Endodermal cell (in vitro differentiated cells): ENCODE data around the gene FBH1. TPM values are rescaled to one million over a fixed set of nuclear protein-coding genes. Genes with fewer than 3 reads are reported as not detected.

Experiments
- DNase-seq: peaks from one replicate; pipeline ENCODE4 v3.0.0-alpha.2; 2017
- H3K27ac ChIP-seq: 2 replicates; pipeline ENCODE4 v1.5.1; 2013; ENCODE audit warnings: mild to moderate bottlenecking, low read depth, low read length, moderate library complexity
- H3K27me3 ChIP-seq: 2 replicates; pipeline ENCODE4 v1.6.1; 2013; ENCODE audit warnings: mild to moderate bottlenecking, low read length, moderate library complexity; ENCODE audit not compliant: insufficient read depth, control insufficient read depth, poor library complexity, severe bottlenecking
- H3K36me3 ChIP-seq: 2 replicates; pipeline ENCODE4 v1.7.0; 2013; ENCODE audit warnings: mild to moderate bottlenecking, low read length, moderate library complexity; ENCODE audit not compliant: control insufficient read depth, insufficient read depth
- H3K4me1 ChIP-seq: one replicate; pipeline ENCODE4 v1.7.0; 2013; ENCODE audit warnings: low read length; ENCODE audit not compliant: control insufficient read depth, insufficient read depth
- H3K4me3 ChIP-seq: 2 replicates; pipeline ENCODE4 v1.5.1; 2013; ENCODE audit warnings: mild to moderate bottlenecking, low read length, moderate library complexity
- H3K9ac ChIP-seq: 2 replicates; pipeline ENCODE4 v1.6.1; 2013; ENCODE audit warnings: mild to moderate bottlenecking, low read length, moderate library complexity; ENCODE audit not compliant: poor library complexity, severe bottlenecking; ENCODE audit errors: extremely low read depth
- H3K9me3 ChIP-seq: 2 replicates; pipeline ENCODE4 v1.6.1; 2013; ENCODE audit warnings: mild to moderate bottlenecking, low read length, moderate library complexity; ENCODE audit not compliant: control insufficient read depth
- H3K27ac Mint-ChIP-seq: 2 replicates; pipeline ENCODE4 v1.8.0; 2020; ENCODE audit warnings: mixed read lengths
- H3K27me3 Mint-ChIP-seq: 2 replicates; pipeline ENCODE4 v1.8.0; 2021; ENCODE audit warnings: mild to moderate bottlenecking, mixed read lengths; ENCODE audit not compliant: insufficient read depth
- H3K36me3 Mint-ChIP-seq: 2 replicates; pipeline ENCODE4 v1.8.0; 2020; ENCODE audit warnings: low read depth, mixed read lengths
- H3K4me1 Mint-ChIP-seq: 2 replicates; pipeline ENCODE4 v1.8.0; 2020; ENCODE audit warnings: mixed read lengths
- H3K4me3 Mint-ChIP-seq: 2 replicates; pipeline ENCODE4 v1.8.0; 2020; ENCODE audit warnings: mild to moderate bottlenecking, moderate library complexity, mixed read lengths
- H3K9me3 Mint-ChIP-seq: 2 replicates; pipeline ENCODE4 v1.8.0; 2020; ENCODE audit warnings: mild to moderate bottlenecking, mixed read lengths
- WGBS, 2 experiments: methylation state at CpG; one replicate each; pipeline versions ENCODE4 v1.1.5 to v1.1.7; 2013; ENCODE audit warnings: missing lambda C conversion rate in 2 of 2, mixed read lengths in 1 of 2; ENCODE audit not compliant: insufficient coverage in 1 of 2, insufficient read length in 1 of 2; 5-methylcytosine and 5-hydroxymethylcytosine counted together
- total RNA-seq, 2 donors: library from RNA; stranded (reverse); fragmentation: NEBNext Ultra II Directional in 1 of 2; extraction: Animal tissue kit (Norgen Biotek cat#: 25700) in 1 of 2; gene quantifications; 2 replicates in 1 of 2; 3 replicates in 1 of 2; pipeline ENCODE4 v1.2.1, GENCODE V29; 2021
- TF ChIP-seq, protein P1 (sequence below): fragments of 200-600 bp; sonication (generic); conservative IDR thresholded peaks from 2 replicates; pipeline ENCODE4 v1.5.0; 2021; ENCODE audit warnings: antibody characterized with exemption, mild to moderate bottlenecking

Gene FBH1
- total RNA-seq, 2 donors from 2014 or later, result 61.1 to 71.6 TPM

DNA sequence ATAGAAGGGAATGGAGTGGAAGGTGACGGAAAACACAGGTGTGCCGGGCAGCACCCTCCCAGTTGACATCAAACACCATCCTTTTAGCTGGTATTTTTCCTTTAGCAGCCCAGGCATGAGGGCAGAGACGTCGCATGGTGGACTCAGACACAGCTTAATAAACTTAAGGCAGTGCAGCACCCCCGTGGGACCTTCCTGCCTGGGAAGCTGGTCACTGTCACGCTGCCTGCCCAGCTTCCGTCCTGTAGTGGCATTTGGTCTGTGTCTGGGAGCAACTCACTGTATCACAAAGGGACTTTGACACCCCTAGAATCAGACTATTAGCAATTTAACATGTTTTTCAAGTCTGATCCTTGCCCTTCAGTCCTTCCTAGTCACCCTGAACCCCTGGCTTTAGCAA lies 51.5 kb downstream of the FBH1 start:
- H3K4me1 Mint-ChIP-seq, result peaks cover 16% of the 10 kb centered on the region
- no peaks in the 10 kb centered on the region for H3K4me1 ChIP-seq
- no peak overlapping the region for H3K4me3 Mint-ChIP-seq
- no peaks in the 10 kb centered on the region for H3K27me3 Mint-ChIP-seq
- no peak overlapping the region for H3K4me3 ChIP-seq
- H3K9me3 Mint-ChIP-seq, result no peaks in the 10 kb centered on the region
- 82 to 91% methylated on average over 3 to 7 of the region's 7 CpGs for WGBS, 2 experiments
- H3K27me3 ChIP-seq, result no peaks in the 10 kb centered on the region
- DNase-seq, result no peak
- H3K27ac Mint-ChIP-seq, result no peak overlapping the region
- TF ChIP-seq, protein P1, sequence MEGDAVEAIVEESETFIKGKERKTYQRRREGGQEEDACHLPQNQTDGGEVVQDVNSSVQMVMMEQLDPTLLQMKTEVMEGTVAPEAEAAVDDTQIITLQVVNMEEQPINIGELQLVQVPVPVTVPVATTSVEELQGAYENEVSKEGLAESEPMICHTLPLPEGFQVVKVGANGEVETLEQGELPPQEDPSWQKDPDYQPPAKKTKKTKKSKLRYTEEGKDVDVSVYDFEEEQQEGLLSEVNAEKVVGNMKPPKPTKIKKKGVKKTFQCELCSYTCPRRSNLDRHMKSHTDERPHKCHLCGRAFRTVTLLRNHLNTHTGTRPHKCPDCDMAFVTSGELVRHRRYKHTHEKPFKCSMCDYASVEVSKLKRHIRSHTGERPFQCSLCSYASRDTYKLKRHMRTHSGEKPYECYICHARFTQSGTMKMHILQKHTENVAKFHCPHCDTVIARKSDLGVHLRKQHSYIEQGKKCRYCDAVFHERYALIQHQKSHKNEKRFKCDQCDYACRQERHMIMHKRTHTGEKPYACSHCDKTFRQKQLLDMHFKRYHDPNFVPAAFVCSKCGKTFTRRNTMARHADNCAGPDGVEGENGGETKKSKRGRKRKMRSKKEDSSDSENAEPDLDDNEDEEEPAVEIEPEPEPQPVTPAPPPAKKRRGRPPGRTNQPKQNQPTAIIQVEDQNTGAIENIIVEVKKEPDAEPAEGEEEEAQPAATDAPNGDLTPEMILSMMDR, result no peak
- no peaks in the 10 kb centered on the region for H3K9me3 ChIP-seq
- no peak overlapping the region for H3K27ac ChIP-seq
- H3K36me3 ChIP-seq, result peaks cover 21% of the 10 kb centered on the region
- H3K36me3 Mint-ChIP-seq, result peaks cover 19% of the 10 kb centered on the region
- H3K9ac ChIP-seq, result no peak overlapping the region

GRCh38 chr10:5942001-5942400 lies 52.0 kb downstream of the FBH1 start:
- no peak overlapping the region for H3K9ac ChIP-seq

DNA sequence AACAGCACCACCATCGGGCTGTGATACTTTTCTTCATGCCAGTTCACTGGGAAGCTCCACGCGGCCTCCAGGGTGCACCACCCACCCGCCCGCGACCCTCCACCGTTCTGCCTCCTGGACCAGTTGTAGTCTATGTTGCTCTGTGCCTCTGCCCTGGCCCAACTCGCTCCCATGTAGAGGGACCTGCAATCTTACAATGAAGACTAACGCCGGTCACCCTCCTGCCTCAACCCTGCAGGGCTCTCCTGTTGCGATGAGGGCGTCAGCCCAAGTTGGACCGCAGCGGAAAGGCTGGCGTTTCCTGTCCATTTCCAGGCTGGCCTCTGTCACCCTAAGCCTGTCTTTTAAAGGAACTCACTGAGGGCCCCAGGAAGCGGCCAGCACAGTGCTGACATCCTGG lies 52.4 kb downstream of the FBH1 start:
- Histone ChIP-seq H3K4me1 (no peaks in the 10 kb centered on the region), H3K27ac (no peak overlapping the region), H3K27me3 (no peaks in the 10 kb centered on the region), H3K9ac (no peak overlapping the region), H3K4me3 (no peak overlapping the region), H3K36me3 (peaks cover 14% of the 10 kb centered on the region), H3K9me3 (no peaks in the 10 kb centered on the region)
- TF ChIP-seq, protein P1, result no peak
- Mint-ChIP-seq H3K36me3 (peaks cover 13% of the 10 kb centered on the region), H3K4me3 (no peak overlapping the region), H3K27me3 (no peaks in the 10 kb centered on the region), H3K27ac (no peak overlapping the region), H3K9me3 (no peaks in the 10 kb centered on the region), H3K4me1 (peaks cover 16% of the 10 kb centered on the region)
- 92 to 99% methylated on average over 13 to 16 of the region's 16 CpGs for WGBS, 2 experiments
- DNase-seq, result no peak

More at GRCh38 chr10:5942001-5942400, 52.0 kb downstream of the FBH1 start:
- H3K4me1 ChIP-seq, result no peaks in the 10 kb centered on the region
- Mint-ChIP-seq H3K27me3 (no peaks in the 10 kb centered on the region), H3K36me3 (peaks cover 16% of the 10 kb centered on the region), H3K9me3 (no peaks in the 10 kb centered on the region), H3K27ac (no peak overlapping the region), H3K4me3 (no peak overlapping the region), H3K4me1 (peaks cover 16% of the 10 kb centered on the region)
- DNase-seq, result no peak
- no peak overlapping the region for H3K4me3 ChIP-seq
- TF ChIP-seq, protein P1, result no peak
- no peaks in the 10 kb centered on the region for H3K9me3 ChIP-seq
- no peaks in the 10 kb centered on the region for H3K27me3 ChIP-seq
- H3K36me3 ChIP-seq, result peaks cover 16% of the 10 kb centered on the region
- 91 to 95% methylated on average over 4 to 13 of the region's 13 CpGs for whole genome bisulfite sequencing, 2 experiments
- H3K27ac ChIP-seq, result no peak overlapping the region
